Nucleus accumbens (tissue), 56 donors: ENCODE measurements around the gene TXN.
"Not testable (repeated sequence)": the region's sequence is repeated elsewhere in the genome, so short reads cannot be mapped to it uniquely, and the experiment has no call there.

Source experiments
- DNase-seq, 56 donors: peaks; one replicate each; lab custom pipeline; 2025; lab: John Stamatoyannopoulos, UW

The TXN gene

GRCh38 chr9:110214090-110214489 is 42.2 kb downstream of the TXN start:
- DNase-seq: no peak

DNA sequence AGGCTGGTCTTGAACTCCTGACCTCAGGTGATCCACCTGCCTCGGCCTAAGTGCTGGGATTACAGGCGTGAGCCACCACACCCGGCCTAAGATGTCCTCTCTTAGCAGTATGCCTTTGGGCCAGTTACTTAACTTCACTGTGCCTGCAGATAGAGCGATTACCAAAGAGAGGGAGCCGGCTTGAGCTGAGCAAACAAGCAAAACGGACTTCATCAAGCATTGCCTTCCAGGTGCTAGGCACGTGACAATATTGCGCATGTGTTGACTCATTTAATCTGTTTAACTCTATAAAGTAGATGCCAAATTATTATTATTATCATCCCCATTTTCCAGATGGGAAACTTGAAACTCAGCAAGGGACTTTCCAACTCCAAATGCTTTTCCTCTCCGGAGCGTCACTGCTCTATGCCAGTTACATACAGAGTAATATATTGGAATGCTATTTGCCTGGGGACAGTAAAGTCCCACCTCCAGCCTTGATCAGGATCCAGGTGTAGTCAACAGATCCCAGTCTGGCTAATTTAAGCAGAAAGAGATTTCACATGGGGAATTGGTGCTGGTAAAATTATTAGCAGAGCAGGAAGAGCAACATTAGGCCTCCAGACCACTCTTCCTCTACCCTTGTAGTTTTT is 42.8 kb downstream of the TXN start:
- no peak for DNase-seq

DNA sequence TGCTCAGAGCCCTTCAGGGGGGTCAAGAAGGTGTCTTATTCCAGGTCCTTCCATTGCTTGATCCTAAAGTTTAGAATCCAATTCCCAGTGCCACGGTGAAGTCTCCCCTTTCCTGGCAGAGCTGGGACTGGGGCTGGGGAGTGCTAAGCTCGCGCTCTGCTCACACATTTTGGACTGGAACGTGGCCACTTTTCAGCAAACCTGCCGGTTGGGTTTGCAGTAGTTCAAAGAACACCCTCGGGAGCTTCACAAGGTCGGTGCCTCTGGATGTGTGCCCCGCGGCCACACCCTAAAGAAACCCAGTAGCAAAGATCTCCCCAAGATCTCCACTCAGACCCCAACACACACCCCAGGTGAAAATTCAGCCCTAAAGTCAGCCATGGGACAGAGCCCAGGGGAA is 48.3 kb downstream of the TXN start, which contains the start of gene C9orf152:
TSS of gene C9orf152 (minus strand) at position 129 of the 400 bp plus-strand sequence. CDS start 580 bp downstream, outside the sequence.
- no peak for DNase-seq

DNA sequence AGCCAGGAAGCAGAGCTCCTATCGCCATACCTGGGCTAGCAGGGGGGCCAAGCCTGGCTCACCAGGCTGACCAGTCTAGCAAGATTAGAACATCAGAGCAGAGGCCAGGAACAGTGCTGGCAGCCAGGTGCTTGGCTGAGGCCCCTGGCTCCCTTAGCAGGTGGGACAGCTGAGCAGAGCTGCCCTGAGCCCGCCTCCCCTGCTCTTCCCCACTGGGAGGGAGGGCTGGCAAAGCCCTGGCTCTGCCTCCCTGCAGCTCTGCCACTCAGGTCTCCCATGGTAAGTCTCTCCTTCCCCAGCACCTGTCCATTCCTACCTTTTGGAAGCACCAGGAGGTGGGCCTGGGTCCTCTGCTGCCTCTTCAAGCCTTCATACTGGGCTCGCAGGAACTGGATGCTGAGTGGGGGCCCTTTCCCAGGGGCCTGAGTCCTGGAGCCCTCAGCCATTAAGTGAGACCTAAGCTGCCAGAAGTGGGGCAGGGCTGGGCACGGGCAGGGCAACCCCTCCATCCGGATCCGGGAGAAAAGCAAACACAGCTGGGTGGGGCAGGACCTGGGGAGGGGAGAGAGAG is 49.2 kb downstream of the TXN start:
- DNase-seq: no peak

DNA sequence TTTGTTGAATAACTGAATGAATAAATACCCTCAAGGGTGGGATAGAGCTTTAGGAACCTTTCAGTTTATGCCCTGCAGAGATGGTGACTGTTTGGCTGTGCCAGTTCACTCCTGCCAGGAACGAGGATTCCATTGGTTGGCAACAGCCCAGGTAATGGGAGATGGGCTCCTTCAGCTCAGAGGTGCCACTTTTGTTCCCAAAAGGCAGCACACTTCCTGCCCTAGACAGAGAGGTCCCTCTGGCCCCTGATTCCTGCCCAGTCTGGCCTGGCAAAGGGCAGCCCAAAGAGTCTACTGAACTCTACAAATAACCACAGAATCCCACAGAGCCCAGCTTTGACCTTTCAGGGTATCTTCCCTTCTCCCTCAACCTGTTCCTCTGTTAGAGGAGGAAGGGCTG is 49.9 kb downstream of the TXN start:
- no peak for DNase-seq

DNA sequence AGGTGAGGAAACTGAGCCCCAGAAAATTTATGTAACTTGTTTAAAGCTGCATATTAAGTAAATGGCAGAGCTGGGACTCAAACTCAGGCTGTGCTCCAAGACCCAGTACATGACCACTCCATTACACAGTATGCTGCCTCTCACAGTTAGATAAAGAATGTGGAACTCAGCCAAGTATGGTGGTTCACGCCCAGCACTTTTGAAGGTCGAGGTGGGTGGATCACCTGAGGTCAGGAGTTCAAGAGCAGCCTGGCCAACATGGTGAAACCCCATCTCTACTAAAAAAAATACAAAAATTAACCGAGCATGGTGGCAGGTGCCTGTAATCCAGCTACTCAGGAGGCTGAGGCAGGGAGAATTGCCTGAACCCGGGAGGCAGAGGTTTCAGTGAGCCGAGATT is 50.7 kb downstream of the TXN start:
- DNase-seq: not testable (repeated sequence)

GRCh38 chr9:110202232-110202631 is 54.1 kb downstream of the TXN start:
- no peak for DNase-seq

GRCh38 chr9:110199643-110200042 is 56.7 kb downstream of the TXN start:
- DNase-seq: no peak

GRCh38 chr9:110198357-110198756 is 58.0 kb downstream of the TXN start:
- DNase-seq: no peak

GRCh38 chr9:110197330-110198187 is 58.7 kb downstream of the TXN start:
- DNase-seq: no peak

GRCh38 chr9:110196084-110196499 is 60.2 kb downstream of the TXN start:
- DNase-seq: not testable (repeated sequence)
